CD14-positive monocyte (primary cell): ENCODE results near the gene RGS16. TPM values are rescaled to one million over a fixed set of nuclear protein-coding genes. Genes with fewer than 3 reads are reported as not detected.

ENCODE experiments used
- DNase-seq, 3 donors: peaks; one replicate each; pipeline ENCODE4 v3.0.0-alpha.2; 2011 to 2022
- H2AFZ ChIP-seq: 2 replicates; pipeline ENCODE4 v1.6.0; 2012; ENCODE audit warnings: mild to moderate bottlenecking, low read depth, low read length, inconsistent platforms; ENCODE audit not compliant: insufficient read depth, poor library complexity, severe bottlenecking
- H3K27ac ChIP-seq, 2 donors: 1 replicate in 1 of 2; 2 replicates in 1 of 2; pipeline ENCODE4 v1.5.1; 2012 to 2013; ENCODE audit warnings: low read length in 2 of 2, control low read depth in 1 of 2, inconsistent platforms in 1 of 2, low read depth in 1 of 2, mild to moderate bottlenecking in 1 of 2
- H3K27me3 ChIP-seq, 2 donors: one replicate each; pipeline versions ENCODE4 v1.6.0 to v1.6.1; 2011 to 2013; ENCODE audit warnings: low read length in 2 of 2; ENCODE audit not compliant: control insufficient read depth in 2 of 2, insufficient read depth in 2 of 2
- H3K36me3 ChIP-seq, 2 donors: replicated peaks in 1 of 2; 1 replicate in 1 of 2; 2 replicates in 1 of 2; pipeline versions ENCODE4 v1.5.1 to v1.6.1; 2012 to 2013; ENCODE audit warnings: low read length in 2 of 2, control low read depth in 1 of 2, inconsistent platforms in 1 of 2, mild to moderate bottlenecking in 1 of 2; ENCODE audit not compliant: insufficient read depth in 2 of 2, control insufficient read depth in 1 of 2
- H3K4me1 ChIP-seq, 2 donors: 1 replicate in 1 of 2; 2 replicates in 1 of 2; pipeline versions ENCODE4 v1.5.1 to v1.6.1; 2012 to 2013; ENCODE audit warnings: low read length in 2 of 2, control low read depth in 1 of 2, inconsistent platforms in 1 of 2, mild to moderate bottlenecking in 1 of 2, moderate library complexity in 1 of 2; ENCODE audit not compliant: insufficient read depth in 2 of 2, control insufficient read depth in 1 of 2
- H3K4me2 ChIP-seq: replicated peaks from 2 replicates; pipeline ENCODE3; 2012; ENCODE audit warnings: low read length, moderate library complexity, mild to moderate bottlenecking; ENCODE audit not compliant: poor library complexity, severe bottlenecking; ENCODE audit errors: extremely low read depth
- H3K4me3 ChIP-seq, 3 experiments: fragments of 200-600 bp in 1 of 3; sonication (generic) in 1 of 3; replicated peaks in 1 of 3; 1 replicate in 2 of 3; 2 replicates in 1 of 3; pipeline ENCODE4 v1.5.1; 2011 to 2013; ENCODE audit warnings: low read length in 3 of 3, mild to moderate bottlenecking in 3 of 3, control low read depth in 2 of 3, low read depth in 2 of 3, inconsistent platforms in 1 of 3, moderate library complexity in 1 of 3
- H3K79me2 ChIP-seq: 2 replicates; pipeline ENCODE4 v1.6.0; 2012; ENCODE audit warnings: mild to moderate bottlenecking, control low read depth, inconsistent platforms, low read length, moderate library complexity; ENCODE audit not compliant: insufficient read depth
- H3K9ac ChIP-seq: 2 replicates; pipeline ENCODE4 v1.6.0; 2017; ENCODE audit warnings: low read length, mild to moderate bottlenecking; ENCODE audit not compliant: insufficient read depth, poor library complexity, severe bottlenecking
- H3K9me3 ChIP-seq, 2 donors: replicated peaks in 1 of 2; 1 replicate in 1 of 2; 2 replicates in 1 of 2; pipeline versions ENCODE4 v1.5.1 to v1.6.1; 2012 to 2013; ENCODE audit warnings: low read length in 2 of 2, control low read depth in 1 of 2; ENCODE audit not compliant: control insufficient read depth in 1 of 2, insufficient read depth in 1 of 2
- H4K20me1 ChIP-seq: 2 replicates; pipeline ENCODE4 v1.6.0; 2012; ENCODE audit warnings: mild to moderate bottlenecking, low read length, control low read depth, moderate library complexity; ENCODE audit not compliant: insufficient read depth
- H3K27ac Mint-ChIP-seq, 7 donors: one replicate each; pipeline ENCODE4 v1.8.0; 2020; ENCODE audit warnings: mild to moderate bottlenecking in 7 of 7, mixed read lengths in 7 of 7, moderate library complexity in 6 of 7, inconsistent platforms in 2 of 7
- H3K27me3 Mint-ChIP-seq, 3 donors: one replicate each; pipeline ENCODE4 v1.8.0; 2021 to 2022; ENCODE audit warnings: low read depth in 3 of 3, mild to moderate bottlenecking in 3 of 3, mixed read lengths in 3 of 3, moderate library complexity in 3 of 3, inconsistent platforms in 1 of 3
- H3K36me3 Mint-ChIP-seq, 2 donors: one replicate each; pipeline ENCODE4 v1.8.0; 2020; ENCODE audit warnings: mixed read lengths in 2 of 2, inconsistent platforms in 1 of 2, mild to moderate bottlenecking in 1 of 2
- H3K4me1 Mint-ChIP-seq: one replicate; pipeline ENCODE4 v1.8.0; 2020; ENCODE audit warnings: mild to moderate bottlenecking, mixed read lengths
- H3K4me3 Mint-ChIP-seq, 2 donors: one replicate each; pipeline ENCODE4 v1.8.0; 2020; ENCODE audit warnings: mild to moderate bottlenecking in 2 of 2, mixed read lengths in 2 of 2, moderate library complexity in 1 of 2
- H3K9me3 Mint-ChIP-seq, 7 donors: one replicate each; pipeline ENCODE4 v1.8.0; 2020 to 2022; ENCODE audit warnings: mixed read lengths in 7 of 7, mild to moderate bottlenecking in 6 of 7, moderate library complexity in 6 of 7, inconsistent platforms in 2 of 7
- CTCF ChIP-seq: fragments of 200-600 bp; IDR thresholded peaks from one replicate; pipeline ENCODE4 v1.8.0; 2022; ENCODE audit warnings: antibody characterized with exemption, mild to moderate bottlenecking
- WGBS: methylation state at CpG from one replicate; pipeline ENCODE4 v1.1.5; 2013; ENCODE audit warnings: missing lambda C conversion rate; ENCODE audit not compliant: insufficient coverage; 5-methylcytosine and 5-hydroxymethylcytosine counted together
- intact Hi-C, 2 donors: fragments of 100-400 bp; cut with micrococcal nuclease; formaldehyde crosslinking; loops; one replicate each; pipeline versions ENCODE4 v1.15.0 to v1.15.1; 2023
- polyA plus RNA-seq, 3 donors: library from polyadenylated mRNA; depleted of rRNA in 1 of 3; unstranded in 2 of 3; stranded (reverse) in 1 of 3; fragments of 300-500 nt in 2 of 3; fragments of >200 nt in 1 of 3; fragmentation: Illumina TruSeq in 2 of 3; gene quantifications; 1 replicate in 2 of 3; 2 replicates in 1 of 3; pipeline ENCODE4 v1.2.3, GENCODE V29; 2012 to 2021

RGS16 gene
- polyA plus RNA-seq, 3 donors: 0.07 to 0.44 TPM; not detected in 1

GRCh38 chr1:182574156-182574555, 30.0 kb downstream of the RGS16 start:
- peak overlapping the region in 1 of 7 donors; percentile 26 for H3K27ac Mint-ChIP-seq
- peaks cover 48 to 54% of the 10 kb centered on the region in 2 donors for H3K36me3 Mint-ChIP-seq
- H3K9me3 ChIP-seq: no peaks in the 10 kb centered on the region
- H3K4me1 ChIP-seq: no peaks in the 10 kb centered on the region
- H3K9ac ChIP-seq: no peak overlapping the region
- peaks cover 34 to 58% of the 10 kb centered on the region in 2 donors for H3K36me3 ChIP-seq
- H3K4me3 Mint-ChIP-seq: no peak overlapping the region
- H3K27ac ChIP-seq: no peak overlapping the region
- H3K27me3 ChIP-seq: no peaks in the 10 kb centered on the region
- H3K79me2 ChIP-seq: no peaks in the 10 kb centered on the region
- no peaks in the 10 kb centered on the region for H4K20me1 ChIP-seq
- H3K4me1 Mint-ChIP-seq: peaks cover 5% of the 10 kb centered on the region
- no peak overlapping the region for H3K4me2 ChIP-seq
- intact Hi-C loops: no loop called here
- H3K9me3 Mint-ChIP-seq: peaks cover 0 to 3% (median 0%) of the 10 kb centered on the region in 7 donors
- WGBS: no CpG with 5 or more reads among the region's 4 CpGs
- TF ChIP-seq CTCF: no peak
- H3K4me3 ChIP-seq: no peak overlapping the region
- DNase-seq: no peak
- peaks cover 0 to 2% (median 0%) of the 10 kb centered on the region in 3 donors for H3K27me3 Mint-ChIP-seq
- no peak overlapping the region for H2AFZ ChIP-seq

- Histone ChIP-seq H3K27ac (no peak overlapping the region), H3K4me3 (no peak overlapping the region), H2AFZ (no peak overlapping the region), H3K4me2 (no peak overlapping the region), H3K27me3 (no peaks in the 10 kb centered on the region), H4K20me1 (no peaks in the 10 kb centered on the region), H3K36me3 (peaks cover 18 to 32% of the 10 kb centered on the region in 2 donors), H3K9me3 (no peaks in the 10 kb centered on the region), H3K9ac (no peak overlapping the region), H3K79me2 (no peaks in the 10 kb centered on the region), H3K4me1 (no peaks in the 10 kb centered on the region)
- no peak for DNase-seq
- Mint-ChIP-seq H3K9me3 (peaks cover 0 to 3% (median 0%) of the 10 kb centered on the region in 7 donors), H3K4me3 (no peak overlapping the region), H3K27me3 (no peaks in the 10 kb centered on the region), H3K4me1 (peaks cover 2% of the 10 kb centered on the region), H3K27ac (no peak overlapping the region), H3K36me3 (peaks cover 21 to 27% of the 10 kb centered on the region in 2 donors)
- TF ChIP-seq CTCF: no peak
- intact Hi-C loops: no loop called here
- WGBS: 83% methylated on average over 1 of the region's 2 CpGs
Measured at GRCh38 chr1:182570611-182570970, 33.6 kb downstream of the RGS16 start.
